ENCODE results near the gene SNED1. TPM values are rescaled to one million over a fixed set of nuclear protein-coding genes. Genes with fewer than 3 reads are reported as not detected.

Gene SNED1
- total RNA-seq, 1 donor from 2014 or later: 2.3 TPM

GRCh38 chr2:241136191-241136590, 137.8 kb downstream of the SNED1 start:
- Mint-ChIP-seq H3K36me3 (ENCODE audit: low read depth, unreplicated experiment) (peaks cover 37% of the 10 kb centered on the region), H3K27ac (ENCODE audit: unreplicated experiment) (no peak overlapping the region), H3K9me3 (ENCODE audit: unreplicated experiment) (no peaks in the 10 kb centered on the region), H3K4me3 (ENCODE audit: unreplicated experiment) (no peak overlapping the region), H3K27me3 (ENCODE audit: unreplicated experiment) (peaks cover 5% of the 10 kb centered on the region), H3K4me1 (ENCODE audit: unreplicated experiment) (no peaks in the 10 kb centered on the region)
- TF ChIP-seq, protein P1, sequence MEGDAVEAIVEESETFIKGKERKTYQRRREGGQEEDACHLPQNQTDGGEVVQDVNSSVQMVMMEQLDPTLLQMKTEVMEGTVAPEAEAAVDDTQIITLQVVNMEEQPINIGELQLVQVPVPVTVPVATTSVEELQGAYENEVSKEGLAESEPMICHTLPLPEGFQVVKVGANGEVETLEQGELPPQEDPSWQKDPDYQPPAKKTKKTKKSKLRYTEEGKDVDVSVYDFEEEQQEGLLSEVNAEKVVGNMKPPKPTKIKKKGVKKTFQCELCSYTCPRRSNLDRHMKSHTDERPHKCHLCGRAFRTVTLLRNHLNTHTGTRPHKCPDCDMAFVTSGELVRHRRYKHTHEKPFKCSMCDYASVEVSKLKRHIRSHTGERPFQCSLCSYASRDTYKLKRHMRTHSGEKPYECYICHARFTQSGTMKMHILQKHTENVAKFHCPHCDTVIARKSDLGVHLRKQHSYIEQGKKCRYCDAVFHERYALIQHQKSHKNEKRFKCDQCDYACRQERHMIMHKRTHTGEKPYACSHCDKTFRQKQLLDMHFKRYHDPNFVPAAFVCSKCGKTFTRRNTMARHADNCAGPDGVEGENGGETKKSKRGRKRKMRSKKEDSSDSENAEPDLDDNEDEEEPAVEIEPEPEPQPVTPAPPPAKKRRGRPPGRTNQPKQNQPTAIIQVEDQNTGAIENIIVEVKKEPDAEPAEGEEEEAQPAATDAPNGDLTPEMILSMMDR (IDR thresholded peaks at IDR 0.05; ENCODE audit: unreplicated experiment): no peak
- no peak for DNase-seq (ENCODE audit: low spot score)

- Mint-ChIP-seq H3K36me3 (ENCODE audit: low read depth, unreplicated experiment) (peaks cover 42% of the 10 kb centered on the region), H3K4me3 (ENCODE audit: unreplicated experiment) (no peak overlapping the region)
Measured at GRCh38 chr2:241136661-241137260, 138.3 kb downstream of the SNED1 start.

GRCh38 chr2:241137276-241138190, 139.1 kb downstream of the SNED1 start:
- Mint-ChIP-seq H3K27me3 (ENCODE audit: unreplicated experiment) (peaks cover 8% of the 10 kb centered on the region), H3K36me3 (ENCODE audit: low read depth, unreplicated experiment) (peaks cover 48% of the 10 kb centered on the region), H3K4me3 (ENCODE audit: unreplicated experiment) (no peak overlapping the region), H3K27ac (ENCODE audit: unreplicated experiment) (no peak overlapping the region), H3K9me3 (ENCODE audit: unreplicated experiment) (no peaks in the 10 kb centered on the region), H3K4me1 (ENCODE audit: unreplicated experiment) (no peaks in the 10 kb centered on the region)
- TF ChIP-seq, protein P1 (IDR thresholded peaks at IDR 0.05; ENCODE audit: unreplicated experiment): no peak
- no peak for DNase-seq (ENCODE audit: low spot score)

More at GRCh38 chr2:241136661-241137260, 138.3 kb downstream of the SNED1 start:
- H3K27ac Mint-ChIP-seq (ENCODE audit: unreplicated experiment): no peak overlapping the region
- no peaks in the 10 kb centered on the region for H3K9me3 Mint-ChIP-seq (ENCODE audit: unreplicated experiment)
- H3K4me1 Mint-ChIP-seq (ENCODE audit: unreplicated experiment): no peaks in the 10 kb centered on the region
- TF ChIP-seq, protein P1 (IDR thresholded peaks at IDR 0.05; ENCODE audit: unreplicated experiment): no peak
- DNase-seq (ENCODE audit: low spot score): no peak
- H3K27me3 Mint-ChIP-seq (ENCODE audit: unreplicated experiment): peaks cover 5% of the 10 kb centered on the region

DNA sequence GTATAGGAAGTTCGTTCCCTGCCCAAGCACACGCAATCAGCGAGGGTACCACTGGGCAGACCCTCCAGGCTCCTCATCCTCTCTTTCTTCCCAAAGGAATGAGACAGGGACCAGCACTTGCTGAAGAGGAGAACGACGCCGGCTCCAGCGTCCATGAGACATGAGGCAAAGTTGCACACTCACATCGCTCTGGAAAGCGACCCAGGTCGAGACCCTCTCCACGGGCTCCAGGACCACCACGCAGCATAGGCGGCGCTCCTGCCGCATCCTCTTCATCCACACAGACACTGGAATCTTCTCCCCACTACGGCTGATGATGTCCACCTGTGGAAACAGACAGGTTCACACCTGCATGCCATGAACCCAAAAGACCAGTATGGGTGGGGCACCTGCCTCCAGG, 140.1 kb downstream of the SNED1 start:
- Mint-ChIP-seq H3K9me3 (ENCODE audit: unreplicated experiment) (no peaks in the 10 kb centered on the region), H3K27ac (ENCODE audit: unreplicated experiment) (no peak overlapping the region), H3K27me3 (ENCODE audit: unreplicated experiment) (peaks cover 8% of the 10 kb centered on the region), H3K4me3 (ENCODE audit: unreplicated experiment) (no peak overlapping the region), H3K4me1 (ENCODE audit: unreplicated experiment) (no peaks in the 10 kb centered on the region), H3K36me3 (ENCODE audit: low read depth, unreplicated experiment) (peaks cover 38% of the 10 kb centered on the region)
- no peak for DNase-seq (ENCODE audit: low spot score)
- TF ChIP-seq, protein P1 (IDR thresholded peaks at IDR 0.05; ENCODE audit: unreplicated experiment): no peak
